HG02798 (cell line): Measurements from ENCODE around the gene POU2F3.
A peak's percentile ranks its signal among the peaks of the same experiment; 100 is the strongest.

Experiments
- ATAC-seq: cut with Tn5 transposase; IDR thresholded peaks from one replicate; pipeline ENCODE4 v1.9.1; 2021; ENCODE audit warnings: mild to moderate bottlenecking; ENCODE audit not compliant: unreplicated experiment, poor library complexity

Gene POU2F3

DNA sequence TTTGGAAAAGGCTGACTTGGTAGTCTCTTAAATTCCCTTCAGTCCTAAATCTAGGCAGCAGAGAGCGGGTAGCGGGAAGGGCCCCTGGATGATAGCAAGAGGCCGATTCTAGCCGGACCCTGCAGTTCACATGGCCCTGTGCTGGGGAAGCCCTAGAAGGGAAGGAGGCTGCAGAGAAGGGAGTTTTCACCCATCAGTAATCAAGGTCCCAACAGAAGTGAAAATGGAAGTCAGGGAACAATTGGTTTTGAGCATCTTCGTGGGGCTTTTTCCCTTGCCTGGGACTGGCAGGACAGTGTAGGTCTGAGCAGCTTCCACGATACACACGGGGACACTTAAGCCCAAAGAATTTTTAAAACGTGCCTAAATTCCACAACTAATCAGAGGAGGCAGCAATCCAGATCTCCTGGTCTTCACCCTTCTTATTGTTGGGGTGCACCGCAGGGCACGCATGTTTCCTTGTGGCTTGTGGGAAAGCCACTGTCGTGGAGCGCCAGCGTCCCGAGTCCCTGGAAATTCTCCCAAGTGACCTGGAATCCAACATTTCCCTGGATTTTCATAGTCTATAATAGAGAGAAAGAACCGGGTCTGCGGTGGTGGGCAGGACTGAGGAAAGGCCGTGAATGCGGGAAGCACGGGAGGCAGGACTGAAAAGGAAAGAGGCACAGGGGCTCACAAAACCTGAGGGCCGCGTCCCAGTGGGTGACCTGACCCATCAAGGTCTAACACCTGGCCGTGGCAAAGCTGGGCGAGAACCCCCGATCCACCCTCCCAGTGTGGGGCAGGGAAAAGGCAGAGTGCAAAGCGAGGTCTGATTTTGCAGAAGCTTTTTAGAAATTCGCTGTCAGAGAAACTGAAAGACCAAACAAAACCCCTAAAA, 30.0 kb upstream of the POU2F3 start:
- no peak for ATAC-seq

DNA sequence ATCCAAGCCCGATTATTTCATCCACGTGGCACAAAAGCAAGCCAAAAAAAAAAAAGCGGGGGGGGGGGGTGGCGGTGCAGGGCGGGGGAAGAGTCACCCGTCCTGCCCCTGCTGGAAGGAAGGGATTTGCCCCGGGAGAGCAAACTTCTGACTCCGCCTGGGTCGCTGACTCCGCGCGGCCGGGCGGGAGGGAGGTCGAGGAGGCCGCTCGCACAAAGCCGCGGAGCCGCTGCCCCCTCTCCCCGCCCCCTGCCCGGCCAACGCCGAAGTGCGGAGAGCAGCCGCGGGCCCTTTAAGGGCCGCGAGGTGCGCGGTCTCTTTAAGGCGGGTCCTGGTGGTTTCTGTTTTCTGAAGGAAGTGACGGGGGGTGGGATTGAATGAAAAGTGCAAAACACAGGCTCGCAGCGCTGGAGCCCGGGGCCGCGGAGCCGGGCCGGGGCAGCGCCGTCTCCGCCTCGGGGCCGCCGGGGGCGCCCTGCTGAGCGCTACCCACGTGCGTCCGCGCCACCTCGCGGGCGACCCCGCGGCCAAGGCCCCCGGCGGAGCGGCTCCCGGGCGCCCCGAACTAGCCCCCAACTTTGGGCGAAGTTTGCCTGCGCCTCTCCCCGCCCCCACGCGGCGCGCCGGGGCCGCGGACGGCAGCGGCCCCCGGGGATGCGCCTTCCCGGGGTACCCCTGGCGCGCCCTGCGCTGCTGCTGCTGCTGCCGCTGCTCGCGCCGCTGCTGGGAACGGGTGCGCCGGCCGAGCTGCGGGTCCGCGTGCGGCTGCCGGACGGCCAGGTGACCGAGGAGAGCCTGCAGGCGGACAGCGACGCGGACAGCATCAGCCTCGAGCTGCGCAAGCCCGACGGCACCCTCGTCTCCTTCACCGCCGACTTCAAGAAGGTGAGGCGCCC, 29.1 kb upstream of the POU2F3 start, which contains the start of gene OAF:
Gene OAF, plus strand, starts transcription at position 407 of the 896 bp plus-strand sequence. Its CDS starts 248 bp downstream, at position 655.
- ATAC-seq, result peak; percentile 82

DNA sequence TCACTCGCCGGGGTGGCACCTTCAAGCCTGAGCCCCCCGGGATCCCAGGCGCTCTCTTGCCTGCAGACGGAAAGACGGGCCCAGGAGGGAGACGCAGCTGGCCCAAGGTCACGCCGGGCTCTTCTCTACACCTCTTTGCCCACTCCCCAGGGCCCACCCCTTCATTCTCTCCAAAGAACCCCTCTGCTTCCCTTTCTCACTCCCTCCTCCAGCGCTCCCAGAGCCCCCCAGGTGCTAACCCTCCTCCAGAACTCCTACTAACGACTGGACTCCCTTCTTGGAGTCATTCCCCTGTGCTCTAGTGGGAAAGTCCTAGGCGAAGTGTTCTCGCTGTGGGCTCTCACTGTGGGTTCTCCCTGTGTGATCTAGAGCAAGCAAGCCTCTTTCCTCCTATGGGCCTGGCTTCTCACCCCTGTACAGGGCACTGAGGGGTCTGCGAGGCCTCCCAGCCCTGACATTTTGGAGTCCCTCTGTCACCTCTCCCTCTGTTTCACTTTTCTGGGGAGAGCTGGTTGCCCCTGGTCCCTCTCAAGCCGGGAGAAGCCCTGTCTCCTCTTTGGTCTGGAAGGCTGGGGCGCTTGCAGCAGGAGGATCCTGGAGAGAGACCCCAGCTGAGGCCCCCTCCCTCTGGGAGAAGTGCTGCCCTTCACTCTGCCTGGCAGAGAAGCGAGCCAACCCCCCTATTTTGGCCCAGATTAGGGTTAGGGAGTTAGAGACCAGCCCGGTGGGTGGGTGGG, 28.2 kb upstream of the POU2F3 start:
- no peak for ATAC-seq

DNA sequence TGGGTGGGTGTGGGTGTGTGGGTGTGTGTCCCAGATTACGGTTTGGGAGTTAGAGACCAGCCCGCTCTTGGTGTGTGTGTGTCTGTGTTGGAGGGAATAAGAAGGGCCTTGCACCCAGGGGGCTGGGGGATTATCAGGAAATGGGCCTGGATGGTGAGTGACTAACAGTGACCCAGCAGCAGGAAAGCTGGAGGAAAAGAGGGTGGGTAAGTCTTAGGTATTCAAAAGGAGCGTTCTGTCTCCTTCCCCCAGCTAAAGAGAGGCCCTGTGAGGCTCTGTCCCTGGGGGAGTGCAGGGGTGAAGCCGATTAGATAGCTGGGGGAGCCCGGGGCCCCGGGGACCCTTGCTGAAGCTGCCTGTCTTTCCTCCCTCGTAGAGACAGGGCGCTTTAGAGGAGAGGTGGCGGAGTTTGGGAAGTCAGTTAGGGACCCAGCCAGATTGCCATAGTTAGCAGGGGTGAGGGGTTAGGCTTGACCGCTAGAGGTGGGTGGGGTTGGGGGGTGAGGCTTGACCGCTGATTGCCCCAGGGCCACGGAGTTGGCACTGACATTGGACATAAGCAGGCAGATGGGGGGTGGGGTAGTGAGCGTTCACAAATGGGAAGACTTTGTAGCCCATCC, 27.6 kb upstream of the POU2F3 start:
- ATAC-seq, result no peak

DNA sequence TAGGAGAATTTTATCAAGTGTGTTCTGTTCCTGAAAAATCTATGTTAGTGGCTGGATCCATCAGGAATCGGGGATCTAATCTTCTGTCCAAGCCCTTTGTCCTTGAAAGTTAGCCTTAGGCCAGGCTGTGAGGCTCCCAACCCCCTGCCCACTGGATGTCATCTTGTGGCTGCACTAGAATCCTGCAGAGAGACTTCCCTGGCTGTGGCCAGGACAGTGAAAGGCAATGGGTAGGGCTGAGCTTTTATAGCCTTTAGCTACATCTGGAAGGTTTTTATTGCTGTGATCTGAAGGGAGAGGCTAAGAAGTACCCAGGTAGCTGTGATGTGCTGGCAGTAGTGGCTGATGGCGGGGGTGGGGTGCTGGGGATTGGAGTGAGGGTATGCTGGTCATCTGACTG, 27.0 kb upstream of the POU2F3 start:
- ATAC-seq, result no peak

DNA sequence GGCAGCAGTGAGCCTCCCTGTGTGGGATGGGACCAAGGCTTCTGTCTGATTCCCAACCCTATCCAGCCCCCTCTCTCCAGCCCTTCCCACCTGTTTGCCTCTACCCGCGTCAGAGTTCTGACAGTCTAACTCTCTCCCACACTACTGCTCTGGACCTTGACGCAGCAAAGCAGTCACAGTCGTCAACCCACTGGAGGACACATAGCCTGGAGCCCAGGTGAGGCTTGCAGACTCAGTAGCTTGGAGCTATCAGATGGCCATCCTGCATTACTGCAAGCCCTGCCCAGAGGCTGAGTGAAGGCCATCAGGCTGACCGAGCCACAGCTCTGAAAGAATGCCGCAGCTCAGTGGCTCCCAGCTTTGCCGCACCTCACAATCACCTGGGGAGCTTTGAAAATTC, 25.4 kb upstream of the POU2F3 start:
- no peak for ATAC-seq

DNA sequence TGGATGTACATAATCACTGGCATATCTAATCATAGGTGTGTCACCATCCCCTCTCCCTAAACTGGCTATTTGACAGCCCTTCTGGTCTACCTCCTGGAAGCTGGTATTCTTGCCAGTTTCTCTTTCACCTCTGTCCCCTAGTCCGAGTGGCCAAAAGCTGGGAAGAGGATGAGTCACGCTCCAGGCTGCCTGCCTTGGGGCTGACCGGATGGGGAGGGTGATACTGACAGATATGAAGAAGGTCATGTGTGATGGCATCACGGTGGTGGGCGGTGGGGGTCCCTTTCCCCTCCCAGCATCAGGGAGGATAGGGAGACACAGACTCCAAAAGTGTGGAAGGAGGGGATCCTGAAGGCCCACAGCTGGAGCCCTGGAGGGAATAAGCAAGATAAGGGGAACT, 24.3 kb upstream of the POU2F3 start:
- ATAC-seq, result no peak

DNA sequence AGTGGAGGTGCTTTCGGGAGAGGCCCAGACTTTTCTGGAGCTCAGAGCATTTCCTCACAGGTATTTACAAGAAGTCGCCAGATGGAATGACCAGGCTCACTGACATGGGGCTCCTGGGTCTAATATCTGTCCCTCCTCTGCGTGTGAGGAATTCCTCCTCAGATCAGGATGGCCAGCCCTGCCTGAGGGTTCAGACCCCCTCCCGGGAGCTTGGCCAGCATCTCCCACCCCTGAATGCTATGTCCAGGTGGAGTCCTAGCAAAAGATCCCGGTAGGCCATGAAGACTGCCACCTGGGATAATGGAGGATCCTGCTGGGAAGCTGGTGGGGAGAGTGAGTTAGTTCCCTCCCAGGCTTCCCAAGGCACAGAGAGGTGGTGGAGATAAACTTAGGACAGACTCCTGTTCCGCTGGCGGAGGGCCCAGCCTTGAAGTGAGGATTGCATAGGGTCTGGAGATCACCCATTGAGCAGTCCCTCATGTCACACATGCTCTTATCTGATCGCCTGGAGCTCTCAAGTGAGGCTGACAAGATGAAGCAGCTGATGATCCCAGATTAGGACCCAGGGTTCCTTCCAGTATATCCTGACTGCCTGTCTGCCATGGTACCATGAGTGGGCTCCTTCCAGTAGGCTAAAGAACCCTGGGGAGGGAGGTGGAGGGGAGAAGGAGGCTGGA, 23.4 kb upstream of the POU2F3 start:
- ATAC-seq, result no peak

DNA sequence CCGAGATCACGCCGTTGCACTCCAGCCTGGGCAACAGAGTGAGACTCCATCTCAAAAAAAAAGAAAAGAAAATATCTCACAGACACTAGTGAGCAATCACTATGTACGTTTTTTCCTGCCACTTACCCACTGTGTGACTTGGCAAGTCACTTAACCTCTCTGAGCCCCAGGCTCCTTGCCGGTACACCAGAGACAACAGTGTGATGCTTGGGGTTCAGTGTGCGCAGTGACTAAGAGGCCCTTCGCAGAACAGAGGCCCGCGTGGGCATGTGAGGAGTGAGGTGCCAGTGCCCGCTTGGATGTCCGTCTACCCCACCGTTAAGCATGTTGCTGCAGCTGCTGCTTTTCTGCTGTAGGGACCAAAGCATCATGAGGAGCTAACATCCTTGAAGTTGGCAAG, 22.4 kb upstream of the POU2F3 start:
- ATAC-seq, result no peak

DNA sequence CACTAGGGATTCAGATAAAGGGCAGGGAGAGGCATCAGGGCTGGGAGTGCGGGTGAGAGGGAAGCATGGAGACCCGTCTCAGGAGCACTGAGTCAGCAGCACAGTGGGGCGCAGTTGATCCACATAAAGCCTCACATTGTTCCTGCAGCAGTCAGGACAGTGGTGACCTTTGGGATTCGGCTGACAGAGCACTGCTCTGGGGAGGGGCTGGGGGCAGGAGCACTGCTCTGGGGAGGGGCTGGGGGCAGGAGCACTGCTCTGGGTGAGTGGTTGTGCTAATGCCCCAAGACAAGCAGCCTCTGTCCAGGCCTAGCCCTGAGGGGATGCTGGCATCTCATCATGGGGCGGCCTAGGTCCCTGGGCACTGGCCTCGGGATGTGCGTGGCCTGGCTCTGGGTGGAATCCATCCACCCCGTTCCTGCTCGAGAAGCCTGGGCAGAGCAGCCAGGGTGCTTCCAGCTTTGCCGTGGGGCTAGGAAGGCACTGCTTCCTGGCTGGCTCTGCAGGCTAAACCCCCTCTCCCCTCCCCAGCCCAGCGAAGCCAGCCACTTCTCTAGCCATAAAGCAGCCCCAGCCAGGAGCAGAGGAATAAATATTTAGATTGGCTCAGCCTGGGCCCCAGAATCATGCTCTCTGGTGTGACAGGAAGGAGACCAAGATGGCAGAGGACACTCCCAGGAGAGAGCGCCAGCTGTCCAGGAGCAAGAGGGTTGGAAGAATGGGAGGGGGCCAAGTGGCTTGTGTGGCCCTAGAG, 21.8 kb upstream of the POU2F3 start:
- no peak for ATAC-seq

DNA sequence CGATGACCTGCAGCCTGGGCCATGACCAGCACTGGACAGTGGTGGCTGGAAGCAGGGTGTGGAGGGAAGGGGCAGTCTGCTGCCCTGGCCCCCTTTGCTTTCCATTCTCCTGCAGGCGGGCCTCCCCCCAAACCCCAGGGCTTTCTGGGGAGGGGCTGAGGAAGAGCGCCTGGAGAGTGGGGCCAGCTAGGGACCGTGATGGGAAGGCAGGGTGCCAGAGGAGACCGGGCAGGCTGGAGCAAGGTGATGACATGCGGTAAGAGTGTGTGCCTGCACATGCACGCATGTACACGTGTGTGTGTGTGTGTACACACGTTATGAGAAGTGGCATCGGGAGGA, 21.3 kb upstream of the POU2F3 start:
- no peak for ATAC-seq

DNA sequence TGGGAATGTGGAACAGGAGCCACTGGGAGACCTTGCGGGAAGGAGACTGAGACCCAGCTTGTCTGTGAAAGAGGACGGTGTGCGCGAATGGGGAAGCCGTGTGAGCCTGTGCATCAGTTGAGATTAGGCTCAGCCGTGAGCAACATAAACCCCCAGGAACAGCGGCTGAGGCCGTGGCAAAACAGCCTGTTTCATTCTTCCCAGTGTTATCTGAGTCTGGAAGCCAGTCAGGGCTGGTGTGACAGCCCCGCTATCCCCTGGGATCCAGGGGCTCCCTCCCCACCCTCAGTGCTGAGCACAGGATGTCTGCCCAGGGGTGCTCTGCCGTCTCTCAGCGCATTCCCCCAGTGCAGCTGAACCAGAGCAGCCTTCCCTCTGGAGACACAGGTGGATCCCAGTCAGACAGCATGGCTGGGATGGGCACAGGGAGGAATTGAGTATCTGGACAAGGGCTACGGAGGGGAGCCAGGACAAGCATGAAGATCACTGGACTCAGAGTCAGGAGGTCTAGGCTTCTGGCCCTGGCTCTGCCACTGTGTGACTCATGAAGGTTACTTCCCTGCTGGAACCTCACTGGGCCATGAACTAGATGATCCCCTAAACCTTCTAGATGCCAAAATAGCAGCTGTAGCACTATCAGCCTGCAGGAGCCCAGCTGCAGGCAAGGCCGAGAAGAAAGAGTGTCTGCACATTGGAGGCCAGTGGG, 20.6 kb upstream of the POU2F3 start:
- ATAC-seq, result no peak

DNA sequence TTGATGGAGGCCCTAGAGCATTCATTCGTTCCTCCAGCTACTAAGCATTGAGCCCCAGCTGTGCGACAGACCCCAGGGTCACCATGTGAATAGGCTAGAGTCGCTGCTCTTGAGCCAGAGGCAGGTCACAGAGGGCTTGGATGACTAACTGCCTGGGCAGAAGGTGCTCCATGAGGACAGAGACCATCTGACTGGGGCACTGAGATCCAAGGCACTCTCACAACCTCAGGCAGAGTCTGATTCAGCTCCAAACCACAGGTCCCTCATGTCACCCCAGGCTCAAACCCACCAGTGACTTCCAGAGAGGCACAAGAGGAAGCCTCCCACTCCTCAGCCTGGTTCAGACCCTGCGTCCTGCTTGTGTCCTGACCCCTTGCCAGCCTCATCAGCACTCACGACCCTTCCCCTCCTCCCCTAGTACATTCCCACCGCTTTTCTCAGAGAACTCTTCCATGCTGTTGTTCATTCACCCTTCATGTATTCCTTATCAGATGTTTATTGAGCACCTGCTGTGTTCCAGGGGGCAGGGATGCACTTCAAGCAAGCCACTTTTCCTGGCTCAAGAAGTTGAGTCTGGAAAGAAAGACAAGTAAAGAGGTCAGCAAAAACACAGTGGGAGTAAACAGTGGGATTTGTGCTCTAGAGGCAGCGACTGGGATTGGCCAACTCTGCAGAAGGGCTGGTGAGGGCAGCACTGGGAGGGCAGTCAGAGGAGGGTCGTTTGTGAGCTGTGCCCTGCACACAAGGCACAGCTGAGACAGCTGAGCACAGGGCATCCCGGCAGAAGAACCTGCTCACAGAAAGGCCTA, 19.8 kb upstream of the POU2F3 start:
- ATAC-seq, result no peak

DNA sequence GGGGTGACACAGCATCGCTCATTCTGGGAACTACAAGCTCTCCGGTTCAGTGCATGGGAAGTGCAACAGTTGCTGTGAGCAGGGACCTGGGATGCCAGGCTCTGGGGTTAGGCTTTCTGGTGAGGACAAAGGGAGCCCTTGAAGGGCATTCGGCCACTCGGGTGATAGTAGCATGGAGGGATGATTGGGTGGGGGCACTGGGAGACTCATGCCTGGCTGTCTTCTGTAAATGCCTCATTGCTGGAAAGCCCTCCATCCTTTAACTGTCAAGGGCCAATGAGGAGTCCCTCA, 19.2 kb upstream of the POU2F3 start:
- no peak for ATAC-seq

DNA sequence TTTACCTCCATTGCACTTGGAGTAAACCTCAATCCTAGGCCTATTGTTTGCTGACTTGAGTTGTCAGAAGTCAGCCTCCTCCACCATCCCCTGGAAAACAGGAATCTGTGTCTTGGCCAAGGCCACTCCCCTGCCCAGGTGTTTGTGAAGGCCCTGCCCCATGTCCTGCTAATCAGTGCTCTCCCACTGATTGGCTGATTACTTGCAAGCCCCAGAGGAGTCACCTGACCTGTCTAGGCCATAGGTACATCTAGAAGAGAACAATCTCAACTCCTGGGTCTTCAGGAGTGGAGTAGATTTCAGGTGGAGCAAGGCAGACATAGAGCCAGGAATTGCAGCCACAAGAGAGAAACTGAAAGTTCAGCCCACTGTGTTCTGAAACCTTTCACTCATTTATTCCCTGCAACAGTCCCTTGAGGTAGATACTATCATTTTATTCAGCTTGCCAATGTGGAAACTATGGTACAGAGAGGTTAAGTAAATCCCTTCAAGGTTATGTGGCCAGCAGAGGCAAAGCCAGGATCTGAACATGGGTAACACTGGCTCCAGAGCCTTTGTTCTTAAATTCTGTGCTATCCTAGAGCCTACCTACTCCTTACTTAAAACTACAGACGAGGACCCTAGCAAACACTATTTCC, 18.7 kb upstream of the POU2F3 start:
- no peak for ATAC-seq

DNA sequence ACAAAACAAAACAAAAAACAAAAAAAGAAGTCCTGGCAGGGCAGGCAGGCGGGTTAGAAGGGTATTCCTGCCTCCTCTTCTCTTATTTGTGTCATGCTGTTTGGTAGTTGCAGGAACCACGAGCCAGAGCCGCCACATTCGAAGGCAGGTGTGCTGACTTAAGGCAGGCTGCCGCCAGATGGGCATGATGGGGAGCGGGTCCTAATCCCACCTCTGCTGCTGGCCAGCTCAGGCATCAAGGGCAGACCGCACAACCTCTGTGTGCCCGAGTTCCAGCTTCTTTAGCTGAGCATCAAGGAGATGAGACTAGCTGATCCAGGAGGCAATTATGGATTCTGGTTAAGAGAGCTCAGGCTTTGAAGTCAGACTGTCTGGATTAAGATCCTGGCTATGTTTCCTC, 17.0 kb upstream of the POU2F3 start:
- ATAC-seq, result no peak

DNA sequence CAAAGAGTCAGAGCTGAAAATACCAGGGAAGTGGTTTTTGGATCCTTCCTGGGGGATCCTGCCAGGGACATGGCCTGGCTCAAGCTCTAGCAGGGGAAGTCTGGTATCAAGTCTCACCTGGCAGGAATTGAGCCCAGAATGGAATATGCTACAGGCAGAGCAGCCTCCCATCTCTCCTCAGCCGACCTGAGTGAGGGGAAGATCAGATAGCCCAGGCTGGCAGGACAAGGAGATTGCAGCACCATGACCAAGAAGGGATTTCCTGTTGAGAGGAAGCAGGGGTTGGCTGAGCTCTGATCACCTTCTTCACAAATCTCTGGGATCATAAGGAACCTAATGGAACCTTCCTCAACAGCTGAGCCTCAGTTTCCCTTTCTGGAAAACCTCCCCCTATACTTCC, 16.1 kb upstream of the POU2F3 start:
- no peak for ATAC-seq
